Stimulated activated CD4-positive, alpha-beta T cell treated with anti-CD3 and anti-CD28 coated beads, Interleukin-2, amount 100 ng/mL, for 4 hours (primary cell): Measurements from ENCODE around the gene TMEM132C.
"Not testable (repeated sequence)": the region's sequence is repeated elsewhere in the genome, so short reads cannot be mapped to it uniquely, and the experiment has no call there.

Experiments
- DNase-seq: peaks from one replicate; pipeline ENCODE4 v3.0.0-alpha.2; 2020; ENCODE audit warnings: low read depth

Gene TMEM132C

DNA sequence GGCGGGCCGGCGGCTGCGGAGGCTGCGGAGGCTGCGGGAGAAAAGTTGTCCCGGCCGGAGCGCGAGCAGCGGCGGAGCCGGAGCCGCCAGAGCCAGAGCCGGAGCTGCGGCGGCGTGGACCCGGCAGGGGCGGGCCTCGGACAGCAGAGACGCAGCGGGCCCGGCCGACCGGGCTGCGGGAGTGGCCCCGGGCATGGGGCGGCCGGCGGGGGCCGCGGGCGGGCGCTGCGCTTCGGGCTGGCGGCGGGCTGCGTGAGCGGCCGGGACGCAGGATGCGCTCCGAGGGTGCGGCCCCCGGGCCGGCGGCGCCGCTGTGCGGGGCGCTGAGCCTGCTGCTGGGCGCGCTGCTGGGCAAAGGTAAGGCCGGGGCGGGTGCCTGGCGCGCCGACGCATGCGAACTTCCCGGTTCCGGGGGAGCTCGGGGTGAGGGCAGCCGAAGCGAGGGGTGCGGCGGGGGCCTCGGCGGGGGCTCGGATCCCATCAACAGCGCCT, at the start of gene TMEM132C:
TSS of gene TMEM132C (plus strand) at position 40 of the 492 bp plus-strand sequence. CDS start at position 273, 233 bp downstream.
- no peak for DNase-seq

- DNase-seq, result no peak
These were observed 42.7 kb upstream of the TMEM132C start for GRCh38 chr12:128224226-128224625.

- no peak for DNase-seq
These were observed 38.4 kb upstream of the TMEM132C start for GRCh38 chr12:128228581-128228980.

- DNase-seq, result no peak
These were observed 31.1 kb upstream of the TMEM132C start for GRCh38 chr12:128235635-128236417.

DNA sequence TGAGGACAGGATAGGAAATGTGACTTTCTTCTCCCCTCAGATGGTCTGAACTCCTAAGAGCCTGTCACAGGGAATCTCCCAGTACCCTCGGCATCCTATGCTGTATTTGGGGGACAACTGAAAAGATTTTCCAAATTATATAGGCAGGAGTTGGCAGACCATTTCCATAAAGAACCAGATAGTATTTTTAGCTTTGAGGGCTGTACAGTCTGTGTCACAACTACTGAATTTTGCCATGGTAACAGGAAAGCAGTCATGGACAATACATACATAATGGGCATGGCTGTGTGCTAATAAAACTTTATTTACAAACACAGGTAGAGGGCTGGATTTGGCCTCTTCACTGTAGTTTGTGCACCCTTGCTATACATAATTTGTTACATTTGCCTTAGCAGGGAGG, 30.4 kb upstream of the TMEM132C start:
- no peak for DNase-seq

DNA sequence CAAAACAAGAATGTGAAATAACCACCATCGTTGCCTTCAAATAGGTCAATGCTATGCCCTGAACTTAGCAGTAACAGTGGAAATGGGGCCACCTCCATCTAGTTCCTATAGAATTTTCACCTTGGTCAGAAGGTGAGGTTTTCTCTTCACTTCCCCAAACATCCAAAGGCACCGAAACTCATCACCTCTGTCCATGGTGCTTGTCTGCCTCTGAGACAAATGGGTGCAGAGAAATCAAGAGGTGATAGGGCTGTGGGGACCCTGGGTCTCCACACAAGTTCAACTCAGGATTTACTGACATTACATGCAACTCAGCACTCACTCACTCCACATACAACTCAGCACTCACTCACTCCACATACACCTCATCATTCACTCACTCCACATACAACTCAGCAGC, 26.2 kb upstream of the TMEM132C start:
- DNase-seq, result no peak

GRCh38 chr12:128245121-128245520, 21.8 kb upstream of the TMEM132C start:
- DNase-seq, result no peak

GRCh38 chr12:128245905-128246304, 21.1 kb upstream of the TMEM132C start:
- no peak for DNase-seq

DNA sequence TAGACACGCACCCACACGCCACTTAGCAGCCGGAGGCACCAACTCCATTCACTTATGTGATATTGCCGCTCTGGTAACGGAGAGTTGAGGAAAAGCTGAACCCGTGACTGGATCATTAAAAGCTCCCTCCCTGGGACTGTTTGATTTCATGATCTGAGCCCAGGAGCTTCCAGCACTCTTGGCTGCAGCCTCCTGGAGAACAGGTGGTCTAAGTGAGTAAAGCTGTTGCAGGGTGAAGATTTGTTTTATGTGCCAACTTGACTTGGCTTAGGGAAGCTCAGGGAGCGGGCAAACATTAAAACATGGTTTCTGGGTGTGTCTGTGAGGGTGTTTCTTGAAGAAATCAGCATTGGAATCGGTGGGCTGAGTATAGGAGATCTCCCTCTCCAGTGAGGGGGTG, 16.9 kb upstream of the TMEM132C start:
- DNase-seq, result no peak

DNA sequence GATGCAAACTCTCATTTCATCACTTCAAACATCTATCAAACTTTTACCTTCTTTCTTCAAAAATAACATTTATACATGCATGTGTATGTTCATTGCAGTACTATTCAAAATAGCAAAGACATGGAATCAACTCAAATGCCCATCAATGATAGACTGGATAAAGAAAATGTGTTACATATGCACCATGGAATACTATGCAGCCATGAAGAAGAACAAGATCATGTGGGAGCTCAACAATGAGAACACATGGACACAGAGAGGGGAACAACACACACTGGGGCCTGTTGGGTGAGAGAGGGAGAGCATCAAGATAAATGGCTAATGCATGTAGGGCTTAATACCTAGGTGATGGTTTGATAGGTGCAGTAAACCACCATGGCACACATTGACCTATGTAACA, 13.1 kb upstream of the TMEM132C start:
- not testable (repeated sequence) for DNase-seq

DNA sequence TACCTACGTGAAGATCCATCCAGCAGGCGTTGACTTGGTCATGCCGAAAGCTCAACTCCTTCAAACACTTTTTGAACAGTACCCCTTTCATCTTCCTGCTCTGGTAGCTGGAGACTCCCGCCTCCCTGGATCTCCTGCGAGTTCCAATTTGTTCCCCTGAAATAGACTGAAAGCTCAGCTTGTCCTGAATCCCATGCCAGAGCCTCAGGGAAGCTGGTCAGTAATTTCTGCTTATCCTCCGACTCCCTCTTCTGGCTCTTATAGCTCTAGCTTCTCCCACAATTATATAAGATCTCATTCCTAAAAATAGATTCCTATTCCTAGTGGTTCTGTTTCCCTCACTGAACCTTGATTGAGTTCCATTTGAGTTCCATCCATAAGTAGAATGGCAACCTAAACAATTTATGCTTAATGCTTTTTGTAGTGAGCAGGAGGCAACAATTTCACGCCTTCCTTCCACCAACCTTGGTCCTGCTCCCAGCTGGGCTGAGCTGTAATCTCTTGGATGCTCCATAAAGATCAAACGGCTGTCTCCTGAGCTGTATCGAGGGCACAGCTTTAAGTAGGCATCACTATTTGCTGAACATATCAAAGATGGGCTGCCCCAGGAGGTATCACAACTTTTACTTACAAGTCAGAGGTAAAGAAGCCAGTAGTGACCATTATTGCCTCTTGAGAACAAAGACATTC, 8.0 kb upstream of the TMEM132C start:
- no peak for DNase-seq

- DNase-seq, result no peak
These were observed 7.4 kb upstream of the TMEM132C start for GRCh38 chr12:128259556-128260070.

- no peak for DNase-seq
These were observed 5.2 kb upstream of the TMEM132C start for GRCh38 chr12:128261757-128262156.

GRCh38 chr12:128265566-128265965, 1.4 kb upstream of the TMEM132C start:
- DNase-seq, result no peak

- DNase-seq, result no peak
These were observed 884 bp upstream of the TMEM132C start for GRCh38 chr12:128266086-128266485.

DNA sequence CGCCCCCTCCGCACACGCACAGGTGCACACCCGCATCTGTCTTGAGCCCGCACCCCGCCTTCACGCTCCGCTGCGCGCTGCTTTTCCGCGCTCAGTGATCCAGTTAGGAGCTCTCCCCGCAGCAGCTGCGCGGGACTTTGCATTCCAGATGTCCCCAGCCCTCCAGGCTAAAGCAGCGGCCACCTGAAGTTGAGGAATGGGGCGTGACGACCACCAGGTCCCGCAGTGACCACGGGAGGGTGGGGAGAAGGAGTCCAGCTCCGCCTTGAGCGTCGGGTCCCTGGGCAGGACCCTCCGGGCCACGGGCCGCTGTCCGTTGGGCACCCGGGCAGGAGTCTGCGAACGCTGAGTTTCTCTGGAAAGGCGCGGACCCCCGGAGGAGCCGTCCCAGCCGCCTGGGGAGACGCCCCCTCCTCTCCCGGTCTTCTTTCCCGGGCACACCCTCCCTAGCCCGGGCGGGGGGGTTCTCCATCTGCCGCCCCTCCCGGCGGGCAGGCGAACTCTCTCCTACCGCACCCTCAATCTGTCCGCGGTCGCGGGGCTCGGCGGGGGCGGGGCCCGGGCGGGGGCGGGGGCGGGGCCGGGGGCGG, 334 bp upstream of the TMEM132C start:
- DNase-seq, result no peak

- no peak for DNase-seq
These were observed 845 bp downstream of the TMEM132C start for GRCh38 chr12:128267651-128268378.

DNA sequence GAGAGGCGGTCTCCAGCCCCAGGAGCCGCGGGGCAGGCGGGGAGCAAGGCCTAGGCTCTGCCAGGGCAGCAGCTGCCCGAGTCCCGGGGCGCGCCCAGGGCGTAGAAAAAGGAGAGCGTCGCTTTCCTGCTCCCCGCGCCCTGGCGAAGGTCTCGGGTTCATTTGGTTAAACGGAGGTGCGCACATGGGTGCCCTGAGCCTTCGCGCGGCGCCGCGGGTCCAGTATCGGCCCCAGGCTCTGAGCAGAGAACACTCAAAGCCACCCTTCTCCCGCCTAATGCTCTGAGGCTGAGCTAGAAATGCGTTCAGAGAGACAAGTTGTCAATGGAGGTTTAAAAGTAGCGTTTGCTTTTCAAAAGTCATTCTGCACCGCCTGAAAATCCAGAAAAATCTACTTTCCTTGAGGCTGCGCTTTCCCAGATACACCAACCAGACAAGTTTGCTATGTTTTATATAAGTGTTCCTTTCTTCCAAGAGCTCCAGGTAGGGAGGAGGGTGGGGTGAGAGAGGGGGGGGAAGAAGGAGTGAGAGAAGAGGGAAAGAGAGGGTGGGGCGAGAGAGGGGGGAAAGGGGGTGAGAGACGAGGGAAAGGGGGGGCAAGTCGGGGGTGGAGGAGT, 1.5 kb downstream of the TMEM132C start:
- no peak for DNase-seq

DNA sequence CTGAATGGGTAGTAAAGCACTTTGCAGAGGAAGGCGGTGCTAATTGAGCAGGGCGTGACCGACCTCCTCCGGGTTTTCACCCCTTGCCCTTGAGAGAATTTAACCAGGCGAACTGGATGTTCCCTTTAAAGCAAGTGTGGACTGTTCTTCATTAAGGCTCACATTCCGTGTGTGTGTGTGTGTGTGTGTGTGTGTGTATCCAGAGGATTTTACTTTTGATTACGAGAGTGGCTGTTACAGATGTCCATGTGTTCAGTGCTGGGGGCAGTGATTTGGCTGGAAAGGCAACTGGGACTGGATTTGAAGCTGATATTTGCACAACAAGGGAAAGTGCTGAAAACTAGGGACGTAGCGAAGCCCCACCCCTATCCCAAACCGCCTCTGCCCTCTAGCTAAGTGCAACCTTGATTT, 2.2 kb downstream of the TMEM132C start:
- DNase-seq, result no peak

DNA sequence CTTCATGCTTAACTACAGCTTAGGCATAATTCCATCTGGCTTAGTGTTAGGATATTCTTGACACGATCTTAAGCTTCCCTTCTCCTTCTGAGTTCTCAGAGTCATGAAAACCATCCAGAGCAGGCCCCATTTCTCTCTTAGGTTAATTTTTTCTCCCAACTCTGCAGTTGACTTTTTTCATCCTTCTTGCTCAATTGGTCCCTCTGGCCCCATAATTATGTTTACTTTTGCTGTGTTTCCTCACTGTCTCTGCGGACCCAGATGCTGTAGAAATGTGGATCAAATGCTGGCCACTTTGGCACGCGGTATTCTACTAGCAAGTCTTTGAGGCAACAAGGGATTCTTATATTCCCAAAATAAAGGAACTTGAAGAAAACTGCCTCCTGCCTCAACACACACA, 9.5 kb downstream of the TMEM132C start:
- no peak for DNase-seq

GRCh38 chr12:128286970-128287369, 20.0 kb downstream of the TMEM132C start:
- no peak for DNase-seq

GRCh38 chr12:128288357-128288756, 21.4 kb downstream of the TMEM132C start:
- DNase-seq, result no peak
